ENCODE measurements around the gene C19orf25.

GRCh38 chr19:1449467-1450442 is 29.3 kb downstream of the C19orf25 start, which contains the start of gene APC2:
- TF ChIP-seq PATZ1 (CRISPR knock-in tag; IDR thresholded peaks at IDR 0.05; ENCODE audit: borderline replicate concordance) (no peak; the same call in 1 of the 2 replicates), ZC3H10 (CRISPR knock-in tag; IDR thresholded peaks at IDR 0.05) (no peak), CREB5 (CRISPR knock-in tag; IDR thresholded peaks at IDR 0.05; ENCODE audit: low read depth) (no peak), PPARA (CRISPR knock-in tag; IDR thresholded peaks at IDR 0.05; ENCODE audit: borderline replicate concordance) (no peak), GLIS3 (CRISPR knock-in tag; IDR thresholded peaks at IDR 0.05) (no peak), OSR1 (CRISPR knock-in tag; IDR thresholded peaks at IDR 0.05) (no peak), ZNF565 (CRISPR knock-in tag; conservative IDR thresholded peaks at IDR 0.05; ENCODE audit: low read depth) (no peak)

All from SK-N-SH treated with all-trans-retinoic acid at 6 μM for 48 hours (cell line).